ENCODE data around the gene PSMB5. TPM values are rescaled to one million over a fixed set of nuclear protein-coding genes. Genes with fewer than 3 reads are reported as not detected.

Gene PSMB5
- total and polyA plus RNA-seq, 9 of the 15 experiments (the other 6 are each of a cell fraction or from before 2014, with no cell fraction given) = 198 to 1,870 (median 269) TPM

- TF ChIP-seq MNT (conservative IDR thresholded peaks at IDR 0.05) = peak; percentile 65 to 85; a peak in 3 of 4 replicates
- peak; percentile 75; the same call in 1 of the 2 replicates for TF ChIP-seq ATF7 (IDR thresholded peaks at IDR 0.05)
- peak; percentile 91 for TF ChIP-seq RBFOX2 (IDR thresholded peaks at IDR 0.05; ENCODE audit: low read depth, low read length)
- no peak for TF ChIP-seq TSHZ1 (CRISPR knock-in tag; IDR thresholded peaks at IDR 0.05)
- no peak for TF ChIP-seq NFIX (CRISPR knock-in tag; IDR thresholded peaks at IDR 0.05; ENCODE audit: low read depth)
- peak; percentile 79 for TF ChIP-seq MAFF (IDR thresholded peaks at IDR 0.05; ENCODE audit: low read length)
- TF ChIP-seq ARNT (IDR thresholded peaks at IDR 0.05) = peak; percentile 55 to 59; a peak in 2 of 4 replicates
- peak; percentile 83 for TF ChIP-seq CREM (IDR thresholded peaks at IDR 0.05; ENCODE audit: low read depth)
- peak; percentile 51; the same call in 1 of the 2 replicates for TF ChIP-seq ETV5 (CRISPR knock-in tag; IDR thresholded peaks at IDR 0.05; ENCODE audit: low read depth)
- peak; percentile 93 for TF ChIP-seq ZNF197 (CRISPR knock-in tag; IDR thresholded peaks at IDR 0.05; ENCODE audit: low read depth)
- TF ChIP-seq NR2C2 (CRISPR knock-in tag; IDR thresholded peaks at IDR 0.05) = no peak
- TF ChIP-seq NR2C2 (tag; IDR thresholded peaks at IDR 0.05) = peak; percentile 97
- peak; percentile 45 to 69; a peak in 2 of 4 replicates for TF ChIP-seq MAZ (CRISPR knock-in tag; conservative IDR thresholded peaks at IDR 0.05 in 1 of 2, IDR thresholded peaks at IDR 0.05 in 1 of 2)
- TF ChIP-seq ATF6 (CRISPR knock-in tag; IDR thresholded peaks at IDR 0.05) = no peak; the same call in 1 of the 2 replicates
- TF ChIP-seq GMEB1 (CRISPR knock-in tag; IDR thresholded peaks at IDR 0.05) = peak; percentile 95
- TF ChIP-seq TEAD2 (tag; IDR thresholded peaks at IDR 0.05) = no peak
Measured at GRCh38 chr14:23034498-23035302, at the start of gene PSMB5 (continued).
